Neural progenitor cell (in vitro differentiated cells): ENCODE data around the gene NEUROG1. TPM values are rescaled to one million over a fixed set of nuclear protein-coding genes. Genes with fewer than 3 reads are reported as not detected.
A peak's percentile ranks its signal among the peaks of the same experiment; 100 is the strongest.

Source experiments
- DNase-seq: peaks from one replicate; pipeline ENCODE4 v3.0.0-alpha.2; 2016; ENCODE audit warnings: low spot score
- H2AFZ ChIP-seq: fragments of 200-600 bp; sonication (generic); replicated peaks from 2 replicates; pipeline ENCODE4 v1.6.1; 2016; ENCODE audit warnings: antibody characterized with exemption
- H3F3A ChIP-seq: fragments of 200-600 bp; sonication (generic); 2 replicates; pipeline ENCODE4 v1.6.1; 2016; ENCODE audit warnings: antibody characterized with exemption, low read depth
- H3K27ac ChIP-seq: fragments of 200-600 bp; sonication (generic); 2 replicates; pipeline ENCODE4 v1.5.1; 2016; ENCODE audit warnings: mild to moderate bottlenecking
- H3K27me3 ChIP-seq: fragments of 200-600 bp; sonication (generic); 2 replicates; pipeline ENCODE4 v1.6.1; 2016; ENCODE audit warnings: mild to moderate bottlenecking, moderate library complexity
- H3K36me3 ChIP-seq: fragments of 200-600 bp; sonication (generic); 2 replicates; pipeline ENCODE4 v1.5.1; 2016
- H3K4me1 ChIP-seq: fragments of 200-600 bp; sonication (generic); 2 replicates; pipeline ENCODE4 v1.6.1; 2016; ENCODE audit warnings: mixed run types
- H3K4me2 ChIP-seq: fragments of 200-600 bp; sonication (generic); 2 replicates; pipeline ENCODE4 v1.6.1; 2016
- H3K4me3 ChIP-seq: fragments of 200-600 bp; sonication (generic); 2 replicates; pipeline ENCODE4 v1.5.1; 2016
- H3K79me2 ChIP-seq: fragments of 200-600 bp; sonication (generic); 2 replicates; pipeline ENCODE4 v1.6.1; 2016; ENCODE audit warnings: low read depth
- H3K9ac ChIP-seq: fragments of 200-600 bp; sonication (generic); 2 replicates; pipeline ENCODE4 v1.6.1; 2016
- H3K9me3 ChIP-seq: fragments of 200-600 bp; sonication (generic); 2 replicates; pipeline ENCODE4 v1.5.1; 2016; ENCODE audit warnings: low read depth
- H4K20me1 ChIP-seq: fragments of 200-600 bp; sonication (generic); 2 replicates; pipeline ENCODE4 v1.6.1; 2016; ENCODE audit warnings: low read depth
- H3K27ac Mint-ChIP-seq: 3 replicates; pipeline ENCODE4 v1.8.0; 2021; ENCODE audit warnings: mixed read lengths
- H3K27me3 Mint-ChIP-seq: 2 replicates; pipeline ENCODE4 v1.8.0; 2022; ENCODE audit warnings: low read depth, mild to moderate bottlenecking, inconsistent platforms, moderate library complexity, mixed read lengths; ENCODE audit not compliant: insufficient read depth
- H3K36me3 Mint-ChIP-seq: 3 replicates; pipeline ENCODE4 v1.8.0; 2021; ENCODE audit warnings: mixed read lengths
- H3K4me1 Mint-ChIP-seq: 3 replicates; pipeline ENCODE4 v1.8.0; 2021; ENCODE audit warnings: mixed read lengths
- H3K4me3 Mint-ChIP-seq: 3 replicates; pipeline ENCODE4 v1.8.0; 2021; ENCODE audit warnings: mild to moderate bottlenecking, moderate library complexity, mixed read lengths
- H3K9me3 Mint-ChIP-seq: 3 replicates; pipeline ENCODE4 v1.8.0; 2020; ENCODE audit warnings: mixed read lengths
- CTCF ChIP-seq: fragments of 200-600 bp; sonication (generic); IDR thresholded peaks from 2 replicates; pipeline ENCODE4 v1.5.1; 2017; ENCODE audit warnings: antibody characterized with exemption, mild to moderate bottlenecking
- EZH2 ChIP-seq: fragments of 200-600 bp; sonication (generic); IDR thresholded peaks from 2 replicates; pipeline ENCODE4 v1.6.1; 2017; ENCODE audit warnings: antibody characterized with exemption, mild to moderate bottlenecking, moderate library complexity
- EZH2phosphoT487 ChIP-seq: fragments of 200-600 bp; sonication (generic); IDR thresholded peaks from 2 replicates; pipeline ENCODE4 v1.6.1; 2017; ENCODE audit warnings: antibody characterized with exemption
- total RNA-seq: library from RNA; depleted of rRNA; stranded (reverse); fragments of >200 nt; gene quantifications from 2 replicates; pipeline ENCODE4 v1.2.3, GENCODE V29; 2015; ENCODE audit warnings: low replicate concordance

Gene NEUROG1
- total RNA-seq, 1 donor from 2014 or later: not detected

GRCh38 chr5:135564331-135564730 lies 28.6 kb upstream of the NEUROG1 start:
- Histone ChIP-seq H3K36me3 (no peaks in the 10 kb centered on the region), H3K79me2 (no peaks in the 10 kb centered on the region), H3F3A (no peaks in the 10 kb centered on the region), H3K4me1 (no peaks in the 10 kb centered on the region), H3K27me3 (peaks cover 28% of the 10 kb centered on the region), H3K27ac (no peak overlapping the region), H3K9me3 (no peaks in the 10 kb centered on the region), H4K20me1 (no peaks in the 10 kb centered on the region), H3K4me3 (no peak overlapping the region), H3K9ac (no peak overlapping the region), H2AFZ (no peak overlapping the region), H3K4me2 (no peak overlapping the region)
- Mint-ChIP-seq H3K27ac (no peak overlapping the region), H3K9me3 (no peaks in the 10 kb centered on the region), H3K36me3 (no peaks in the 10 kb centered on the region), H3K27me3 (peaks cover 5% of the 10 kb centered on the region), H3K4me1 (peaks cover 47% of the 10 kb centered on the region), H3K4me3 (no peak overlapping the region)
- DNase-seq: no peak
- TF ChIP-seq EZH2phosphoT487: no peak
- no peak for TF ChIP-seq CTCF
- no peak for TF ChIP-seq EZH2

DNA sequence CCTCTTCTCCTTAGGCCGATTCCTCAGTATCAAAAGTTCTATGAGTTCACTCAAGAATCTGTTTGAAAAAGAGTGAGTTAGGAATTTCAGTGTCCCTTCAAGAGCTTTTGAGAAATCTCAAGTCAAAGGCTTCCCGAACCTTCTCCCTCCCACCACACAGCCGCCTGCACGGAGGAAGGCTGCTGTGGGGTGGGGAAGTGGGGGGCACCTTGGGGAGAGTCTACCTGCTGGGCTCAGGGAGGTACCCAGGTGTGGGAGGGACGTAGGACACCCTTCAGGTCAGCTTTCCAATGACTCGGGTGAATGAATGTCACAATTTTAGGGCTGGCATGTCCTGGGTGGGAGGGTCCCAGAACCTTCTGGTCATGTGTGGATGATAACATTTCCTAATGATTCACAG lies 25.5 kb upstream of the NEUROG1 start:
- H3K4me1 Mint-ChIP-seq: peaks cover 18% of the 10 kb centered on the region
- no peaks in the 10 kb centered on the region for H3K9me3 Mint-ChIP-seq
- no peaks in the 10 kb centered on the region for H4K20me1 ChIP-seq
- peaks cover 8% of the 10 kb centered on the region for H3K27me3 Mint-ChIP-seq
- no peaks in the 10 kb centered on the region for H3K36me3 ChIP-seq
- H2AFZ ChIP-seq: peak overlapping the region; percentile 86
- no peak overlapping the region for H3K4me3 Mint-ChIP-seq
- no peaks in the 10 kb centered on the region for H3F3A ChIP-seq
- H3K9me3 ChIP-seq: no peaks in the 10 kb centered on the region
- no peak overlapping the region for H3K9ac ChIP-seq
- no peak for TF ChIP-seq EZH2
- no peak for TF ChIP-seq CTCF
- no peak for TF ChIP-seq EZH2phosphoT487
- peaks cover 49% of the 10 kb centered on the region for H3K27me3 ChIP-seq
- no peaks in the 10 kb centered on the region for H3K36me3 Mint-ChIP-seq
- no peak overlapping the region for H3K4me2 ChIP-seq
- no peaks in the 10 kb centered on the region for H3K79me2 ChIP-seq
- H3K27ac Mint-ChIP-seq: no peak overlapping the region
- H3K4me1 ChIP-seq: no peaks in the 10 kb centered on the region
- H3K4me3 ChIP-seq: no peak overlapping the region
- DNase-seq: no peak
- H3K27ac ChIP-seq: no peak overlapping the region

DNA sequence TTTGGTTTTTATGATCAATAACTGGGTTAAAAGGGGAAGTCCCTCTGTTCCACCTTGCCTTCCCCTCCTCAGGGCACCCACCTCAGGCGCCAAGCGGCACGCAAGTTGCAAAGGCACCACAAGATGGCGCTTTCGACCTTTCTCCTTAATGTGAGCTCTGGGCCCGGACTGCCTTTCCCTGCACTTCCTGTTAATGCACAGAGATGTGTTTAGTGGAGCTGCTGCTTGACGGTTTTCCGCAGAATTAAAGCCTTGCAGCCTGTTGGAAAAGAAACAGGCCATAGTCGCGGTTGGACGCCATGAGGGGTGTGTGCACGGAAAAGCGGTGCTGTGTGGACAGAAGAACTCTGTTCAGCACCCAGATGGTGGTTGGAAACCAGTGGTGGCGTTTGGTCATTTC lies 25.1 kb upstream of the NEUROG1 start:
- no peaks in the 10 kb centered on the region for H3K9me3 ChIP-seq

More for the DNA sequence above, 25.1 kb upstream of the NEUROG1 start:
- peaks cover 8% of the 10 kb centered on the region for H3K27me3 Mint-ChIP-seq
- peaks cover 50% of the 10 kb centered on the region for H3K27me3 ChIP-seq
- no peaks in the 10 kb centered on the region for H4K20me1 ChIP-seq
- no peaks in the 10 kb centered on the region for H3K36me3 ChIP-seq
- no peaks in the 10 kb centered on the region for H3F3A ChIP-seq
- H3K4me2 ChIP-seq: no peak overlapping the region
- no peak overlapping the region for H3K9ac ChIP-seq
- peaks cover 14% of the 10 kb centered on the region for H3K4me1 Mint-ChIP-seq
- H2AFZ ChIP-seq: peak overlapping the region; percentile 86
- H3K4me3 Mint-ChIP-seq: no peak overlapping the region
- peak; percentile 94 for DNase-seq
- TF ChIP-seq EZH2phosphoT487 (no peak), CTCF (peak; percentile 89), EZH2 (no peak)
- peak overlapping the region; percentile 44 for H3K27ac Mint-ChIP-seq
- H3K27ac ChIP-seq: no peak overlapping the region
- H3K79me2 ChIP-seq: no peaks in the 10 kb centered on the region
- no peaks in the 10 kb centered on the region for H3K36me3 Mint-ChIP-seq
- no peaks in the 10 kb centered on the region for H3K9me3 Mint-ChIP-seq
- H3K4me3 ChIP-seq: no peak overlapping the region
- H3K4me1 ChIP-seq: no peaks in the 10 kb centered on the region
